Naive thymus-derived CD8-positive, alpha-beta T cell (primary cell): ENCODE results near the gene KIAA0930. TPM values are rescaled to one million over a fixed set of nuclear protein-coding genes. Genes with fewer than 3 reads are reported as not detected.
A peak's percentile ranks its signal among the peaks of the same experiment; 100 is the strongest.

ENCODE experiments used
- ATAC-seq, 2 donors: fragments of 150-1000 bp; cut with Tn5 transposase in 1 of 2; sonication (Bioruptor Pico), chemical (Tn5 transposase) in 1 of 2; 1 replicate in 1 of 2; 2 replicates in 1 of 2; pipeline ENCODE4 v1.10.0; 2021; ENCODE audit warnings: mild to moderate bottlenecking in 2 of 2, moderate library complexity in 2 of 2
- POLR2A ChIA-PET: fragments of 350-600 bp; sonication (Branson Sonifier 250); formaldehyde crosslinking; loops from one replicate; lab custom pipeline; 2021; ENCODE audit warnings: antibody characterized with exemption; lab: Charles Lee
- DNase-seq, 10 donors: peaks; one replicate each; pipeline versions ENCODE4 v3.0.0 to v3.0.0-alpha.2; 2020 to 2022
- H3K27ac Mint-ChIP-seq, 10 donors: one replicate each; pipeline ENCODE4 v1.8.0; 2020 to 2022; ENCODE audit warnings: mild to moderate bottlenecking in 10 of 10, mixed read lengths in 10 of 10, moderate library complexity in 4 of 10, inconsistent platforms in 1 of 10
- H3K27me3 Mint-ChIP-seq, 5 donors: one replicate each; pipeline ENCODE4 v1.8.0; 2021 to 2022; ENCODE audit warnings: mixed read lengths in 5 of 5
- H3K36me3 Mint-ChIP-seq, 3 donors: one replicate each; pipeline ENCODE4 v1.8.0; 2020 to 2022; ENCODE audit warnings: mixed read lengths in 3 of 3, mild to moderate bottlenecking in 2 of 3, inconsistent platforms in 1 of 3
- H3K4me1 Mint-ChIP-seq, 4 donors: one replicate each; pipeline ENCODE4 v1.8.0; 2021 to 2022; ENCODE audit warnings: mixed read lengths in 4 of 4
- H3K4me3 Mint-ChIP-seq, 10 donors: one replicate each; pipeline ENCODE4 v1.8.0; 2020 to 2022; ENCODE audit warnings: mild to moderate bottlenecking in 10 of 10, mixed read lengths in 10 of 10, moderate library complexity in 6 of 10, inconsistent platforms in 1 of 10
- H3K9me3 Mint-ChIP-seq, 9 donors: one replicate each; pipeline ENCODE4 v1.8.0; 2020 to 2022; ENCODE audit warnings: mixed read lengths in 9 of 9, mild to moderate bottlenecking in 3 of 9, inconsistent platforms in 1 of 9, moderate library complexity in 1 of 9
- polyA plus RNA-seq, 3 donors: library from polyadenylated mRNA; unstranded; fragments of 300-500 nt; fragmentation: Illumina TruSeq; gene quantifications; one replicate each; pipeline ENCODE4 v1.2.3, GENCODE V29; 2021
- total RNA-seq, 8 experiments: library from RNA in 2 of 8; stranded (reverse) in 2 of 8; gene quantifications; one replicate each; pipeline ENCODE4 v1.2.3 and lab custom pipeline; 2021 to 2026

The KIAA0930 gene
- total and polyA plus RNA-seq, 5 experiments from 2014 or later: 0.87 to 29.1 (median 2.9) TPM

DNA sequence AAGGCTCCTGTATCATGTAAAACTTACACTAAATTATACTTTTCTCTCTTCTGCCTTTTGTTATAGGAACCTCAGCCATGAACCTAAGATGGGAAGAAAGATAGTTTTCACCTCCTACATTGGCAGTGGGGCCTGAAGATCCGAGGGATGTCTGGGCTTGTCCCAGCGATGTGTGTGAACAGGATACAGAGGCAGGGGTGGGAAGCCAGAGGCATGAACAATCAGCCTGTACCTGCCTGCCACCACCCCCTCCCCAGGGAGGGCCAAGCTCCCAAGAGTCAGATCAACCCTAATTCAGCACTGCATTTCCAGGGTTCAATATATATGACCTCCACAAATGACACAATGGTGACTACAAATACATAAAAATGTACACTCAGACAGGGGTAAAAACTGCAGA, 9.4 kb downstream of the KIAA0930 start:
- DNase-seq: no peak
- peaks cover 15 to 77% (median 49%) of the 10 kb centered on the region in 4 donors for H3K4me1 Mint-ChIP-seq
- no peak for ATAC-seq
- no peaks in the 10 kb centered on the region for H3K27me3 Mint-ChIP-seq
- H3K36me3 Mint-ChIP-seq: peaks cover 0 to 2% (median 0%) of the 10 kb centered on the region in 3 donors
- peak overlapping the region in 1 of 10 donors; percentile 70 for H3K27ac Mint-ChIP-seq
- no peaks in the 10 kb centered on the region for H3K9me3 Mint-ChIP-seq
- POLR2A ChIA-PET: no interaction called here
- no peak overlapping the region for H3K4me3 Mint-ChIP-seq

DNA sequence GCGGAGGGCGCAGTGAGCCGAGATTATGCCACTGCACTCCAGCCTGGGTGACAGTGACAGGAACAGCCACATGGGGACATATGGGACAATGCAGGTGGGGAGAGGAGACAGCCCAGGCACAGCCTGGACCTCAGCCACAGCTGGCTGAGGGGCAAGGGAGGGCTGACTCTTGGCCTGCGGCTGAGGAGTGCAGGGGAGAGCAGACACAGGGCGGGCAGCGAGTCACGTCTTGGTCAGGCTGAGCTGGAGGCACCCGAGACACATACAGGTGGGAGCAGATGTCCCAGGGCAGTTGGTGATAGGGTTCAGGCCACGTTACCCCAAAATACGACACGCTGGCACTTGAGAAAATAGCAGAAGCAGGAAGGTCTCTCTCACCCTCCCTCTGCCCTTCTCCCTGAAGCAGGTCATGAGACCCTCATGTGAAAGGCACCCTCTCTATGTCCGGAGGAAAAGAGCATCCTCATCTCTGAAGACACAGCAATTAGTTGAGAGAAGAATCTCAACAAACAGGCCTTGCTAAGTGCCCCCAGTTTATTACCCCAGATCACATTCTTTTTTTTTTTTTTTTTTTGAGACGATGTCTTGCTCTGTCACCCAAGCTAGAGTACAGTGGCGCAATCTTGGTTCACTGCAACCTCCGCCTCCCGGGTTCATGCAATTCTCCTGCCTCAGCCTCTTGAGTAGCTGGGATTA, 10.5 kb downstream of the KIAA0930 start:
- peaks cover 17 to 74% (median 46%) of the 10 kb centered on the region in 4 donors for H3K4me1 Mint-ChIP-seq
- DNase-seq (no peak), ATAC-seq (no peak)
- no peaks in the 10 kb centered on the region for H3K9me3 Mint-ChIP-seq
- H3K4me3 Mint-ChIP-seq: no peak overlapping the region
- POLR2A ChIA-PET: no interaction called here
- H3K27me3 Mint-ChIP-seq: no peaks in the 10 kb centered on the region
- H3K27ac Mint-ChIP-seq: peak overlapping the region in 2 of 10 donors; percentile 53 to 72
- H3K36me3 Mint-ChIP-seq: peaks cover 0 to 2% (median 0%) of the 10 kb centered on the region in 3 donors

DNA sequence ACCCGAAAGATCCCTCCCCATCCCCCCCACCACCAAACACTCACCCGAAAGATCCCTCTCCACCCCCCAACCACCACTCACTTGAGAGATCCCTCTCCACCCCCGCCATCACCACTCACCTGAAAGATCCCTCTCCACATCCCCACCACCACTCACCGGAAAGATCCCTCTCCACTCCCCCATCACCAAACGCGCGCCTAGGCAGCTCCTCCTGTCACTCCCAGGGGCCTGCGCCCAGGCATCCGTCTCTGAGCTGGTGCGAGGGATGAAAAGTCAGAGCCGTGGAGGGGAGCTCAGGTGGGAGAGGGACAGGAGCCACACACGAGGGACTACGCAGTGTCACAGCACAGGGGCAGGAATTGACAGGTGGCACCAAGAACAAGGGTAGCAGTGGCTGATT, 11.5 kb downstream of the KIAA0930 start:
- ATAC-seq (no peak), DNase-seq (no peak)
- peak overlapping the region in 1 of 10 donors; percentile 81 for H3K27ac Mint-ChIP-seq
- no peaks in the 10 kb centered on the region for H3K27me3 Mint-ChIP-seq
- no peak overlapping the region for H3K4me3 Mint-ChIP-seq
- no peaks in the 10 kb centered on the region for H3K9me3 Mint-ChIP-seq
- peaks cover 19 to 69% (median 46%) of the 10 kb centered on the region in 4 donors for H3K4me1 Mint-ChIP-seq
- POLR2A ChIA-PET: no interaction called here
- H3K36me3 Mint-ChIP-seq: peaks cover 0 to 2% (median 0%) of the 10 kb centered on the region in 3 donors

DNA sequence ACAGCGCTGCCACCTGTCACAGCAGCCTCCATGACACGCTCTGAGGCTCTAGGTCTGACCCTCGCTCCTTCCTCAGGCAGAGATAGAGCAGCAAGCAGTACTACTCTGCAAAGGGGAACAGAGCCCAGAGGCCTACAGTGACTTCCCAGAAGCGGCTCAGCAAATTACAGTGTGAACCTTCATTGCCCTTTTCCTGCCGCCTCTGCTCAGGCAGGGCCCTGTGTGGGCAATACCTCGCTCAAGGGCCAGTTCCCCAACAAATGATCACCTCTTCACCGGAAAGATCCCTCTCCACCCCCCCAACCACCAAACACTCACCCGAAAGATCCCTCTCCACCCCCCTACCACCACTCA, 12.3 kb downstream of the KIAA0930 start:
- DNase-seq (no peak), ATAC-seq (no peak)
- no peaks in the 10 kb centered on the region for H3K27me3 Mint-ChIP-seq
- POLR2A ChIA-PET: no interaction called here
- H3K9me3 Mint-ChIP-seq: no peaks in the 10 kb centered on the region
- H3K36me3 Mint-ChIP-seq: peaks cover 0 to 2% (median 0%) of the 10 kb centered on the region in 3 donors
- peak overlapping the region in 2 of 10 donors; percentile 19 to 52 for H3K27ac Mint-ChIP-seq
- H3K4me3 Mint-ChIP-seq: peak overlapping the region in 1 of 10 donors; percentile 28
- H3K4me1 Mint-ChIP-seq: peaks cover 19 to 67% (median 47%) of the 10 kb centered on the region in 4 donors

DNA sequence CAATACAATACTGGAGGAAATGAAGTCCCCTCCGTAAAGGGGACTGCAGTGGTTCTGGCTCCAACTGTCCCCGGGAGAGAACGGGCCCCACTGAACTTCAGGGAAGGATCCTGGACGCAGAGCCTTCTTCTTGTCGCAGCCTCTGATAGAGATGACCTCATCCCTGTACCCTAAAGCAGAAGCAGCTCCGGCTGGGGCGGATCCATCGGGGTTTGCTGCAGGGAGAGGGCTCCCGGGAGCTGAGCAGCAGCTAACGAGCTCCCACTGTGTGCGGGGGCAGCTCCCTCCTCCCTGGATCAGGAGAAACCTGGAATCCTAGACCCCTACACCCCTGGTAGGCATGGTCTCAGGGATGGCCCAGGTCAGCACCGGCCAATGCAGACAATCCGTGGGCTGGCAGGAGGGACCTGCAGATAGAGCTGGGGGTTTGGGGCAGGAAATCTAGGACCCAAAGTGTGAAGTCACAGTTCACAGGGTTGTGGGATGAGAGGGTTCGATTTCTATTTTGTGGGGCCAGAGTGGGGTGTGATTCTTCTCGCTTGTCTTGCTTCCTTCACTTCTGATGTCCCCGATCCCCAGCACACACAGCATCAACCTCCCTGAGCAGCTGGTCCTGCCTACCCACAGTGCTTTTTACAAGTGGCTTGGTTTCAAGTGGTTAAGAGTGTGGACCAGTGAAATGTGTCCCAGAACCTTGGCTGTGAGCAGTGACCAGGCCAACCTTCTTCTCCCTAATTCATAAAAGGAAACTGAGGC, 12.9 kb downstream of the KIAA0930 start:
- Mint-ChIP-seq H3K9me3 (no peaks in the 10 kb centered on the region), H3K4me3 (peak overlapping the region in 1 of 10 donors; percentile 28), H3K27me3 (no peaks in the 10 kb centered on the region), H3K36me3 (peaks cover 0 to 2% (median 0%) of the 10 kb centered on the region in 3 donors), H3K27ac (peak overlapping the region in 3 of 10 donors; percentile 19 to 77 (median 52)), H3K4me1 (peaks cover 20 to 69% (median 49%) of the 10 kb centered on the region in 4 donors)
- POLR2A ChIA-PET: interaction anchor here (0.7 kb wide), 1 partner anchor 15 kb away, joined by 3 read pairs; no protein-coding TSS in a partner anchor
- DNase-seq (no peak), ATAC-seq (no peak)

DNA sequence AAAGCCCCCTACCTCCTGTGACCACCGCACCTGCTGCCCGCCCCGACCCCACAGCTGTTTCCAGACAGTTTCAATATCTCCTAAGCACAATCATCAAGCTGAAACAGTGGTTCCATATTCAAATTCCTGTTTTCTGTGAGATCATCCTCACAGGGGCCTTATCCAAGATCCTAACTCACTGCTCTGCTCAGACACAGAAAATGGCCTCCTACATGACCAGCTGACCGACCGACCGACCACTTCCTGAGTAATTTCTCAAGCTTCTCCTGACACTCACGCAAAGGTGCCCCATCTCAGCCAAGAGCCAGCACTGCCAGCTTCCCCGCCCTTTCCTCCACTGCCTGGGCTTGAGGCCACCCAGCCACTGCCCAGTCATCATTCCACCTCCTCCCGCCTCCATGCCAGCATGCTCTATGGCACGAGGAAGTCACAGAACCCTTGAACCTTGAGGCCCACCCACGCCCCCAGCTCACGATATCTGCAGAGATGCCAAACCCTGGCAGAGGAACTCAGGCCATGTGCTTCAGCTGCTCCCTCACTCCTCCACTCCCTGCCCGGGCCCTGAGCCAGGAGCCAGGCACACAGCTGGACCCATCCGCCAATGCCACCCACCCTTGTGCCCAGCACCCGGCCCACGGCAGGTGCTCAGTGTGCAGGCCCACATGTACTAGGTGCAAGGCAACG, 14.0 kb downstream of the KIAA0930 start:
- no peak for DNase-seq
- H3K27me3 Mint-ChIP-seq: no peaks in the 10 kb centered on the region
- H3K4me3 Mint-ChIP-seq: peak overlapping the region in 1 of 10 donors; percentile 11
- ATAC-seq: no peak
- no peaks in the 10 kb centered on the region for H3K9me3 Mint-ChIP-seq
- POLR2A ChIA-PET: interaction anchor here (0.6 kb wide), 1 partner anchor 1023 kb away, joined by 3 read pairs; the partner anchor contains the start of gene CDPF1
- H3K27ac Mint-ChIP-seq: peak overlapping the region in 3 of 10 donors; percentile 42 to 62 (median 60)
- peaks cover 19 to 68% (median 49%) of the 10 kb centered on the region in 4 donors for H3K4me1 Mint-ChIP-seq
- no peaks in the 10 kb centered on the region for H3K36me3 Mint-ChIP-seq

DNA sequence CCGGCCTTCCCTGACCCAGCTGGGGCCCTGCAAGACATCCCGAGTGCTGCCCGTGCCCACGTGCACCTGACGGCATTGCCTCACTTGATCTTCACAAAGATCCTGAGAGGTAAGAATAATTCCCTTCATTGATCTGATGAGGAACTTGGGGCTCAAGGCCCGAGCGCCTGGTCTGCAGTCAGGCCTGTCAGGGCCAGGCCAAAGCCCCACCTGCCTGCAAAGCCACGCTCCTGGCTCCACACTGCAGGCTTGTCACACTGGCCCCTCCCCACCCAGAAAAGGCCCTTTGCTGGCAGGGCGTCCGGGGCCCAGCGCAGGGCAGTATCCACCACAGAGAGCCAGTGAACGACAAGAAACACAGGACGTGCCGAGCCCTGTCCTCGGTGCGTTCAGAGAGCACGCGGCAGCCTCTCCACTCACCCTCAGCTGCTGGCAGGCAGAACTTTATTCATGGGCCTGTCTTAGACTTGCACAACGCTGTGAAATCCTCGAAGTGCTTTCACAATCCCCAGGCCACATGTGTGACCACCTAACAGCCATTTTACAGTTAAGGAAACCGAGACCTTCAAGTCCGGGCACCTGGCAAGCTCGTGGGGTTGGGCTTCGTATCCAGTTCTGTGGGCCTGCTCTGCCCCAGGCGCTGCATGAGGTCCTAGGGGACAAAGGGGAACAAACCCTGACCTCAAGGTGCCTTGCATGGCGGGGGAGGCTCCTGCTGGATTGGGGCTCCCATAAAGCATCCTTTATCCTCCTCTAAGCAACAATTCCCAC, 14.8 kb downstream of the KIAA0930 start:
- DNase-seq: no peak
- H3K9me3 Mint-ChIP-seq: no peaks in the 10 kb centered on the region

DNA sequence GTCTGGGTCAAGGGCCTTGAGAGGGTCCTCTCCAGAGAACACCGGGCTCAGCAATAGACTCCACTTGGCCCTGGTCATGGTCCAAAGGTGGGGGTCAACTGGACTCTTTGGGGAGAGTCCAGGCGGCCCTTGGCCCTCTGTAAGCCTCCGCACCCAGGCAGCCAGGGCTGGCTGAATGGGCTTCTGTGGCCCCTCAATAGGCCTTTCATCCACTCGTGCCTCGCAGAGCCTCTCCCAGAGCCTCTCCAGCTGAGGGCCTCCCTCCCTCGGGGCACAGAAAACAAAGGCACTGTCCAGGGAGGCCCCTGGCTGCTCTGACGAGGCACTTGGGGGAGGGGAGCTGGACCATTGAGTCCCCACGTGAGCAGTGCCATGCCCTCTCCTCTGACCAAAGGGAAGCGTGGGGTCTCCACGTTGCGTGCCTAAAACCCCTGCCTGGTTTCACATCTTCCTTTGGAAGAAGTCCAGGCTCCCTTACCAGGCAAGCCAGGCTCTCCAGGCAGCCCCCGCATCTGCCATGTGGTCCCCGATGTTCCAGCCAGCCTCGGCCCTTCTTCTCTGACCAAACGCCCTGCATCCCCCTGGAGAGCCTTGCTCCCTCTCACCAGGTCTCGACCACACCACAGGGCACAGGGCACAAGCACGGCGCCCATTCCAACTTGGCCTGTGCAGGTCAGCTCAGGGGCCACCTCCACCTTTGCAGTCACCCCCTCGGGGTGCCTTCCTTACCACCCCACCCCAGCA, 15.5 kb downstream of the KIAA0930 start:
- H3K27me3 Mint-ChIP-seq: no peaks in the 10 kb centered on the region
- POLR2A ChIA-PET: no interaction called here
- ATAC-seq (no peak), DNase-seq (no peak)
- peaks cover 20 to 68% (median 48%) of the 10 kb centered on the region in 4 donors for H3K4me1 Mint-ChIP-seq
- no peak overlapping the region for H3K4me3 Mint-ChIP-seq
- peak overlapping the region in 1 of 10 donors; percentile 60 for H3K27ac Mint-ChIP-seq
- no peaks in the 10 kb centered on the region for H3K9me3 Mint-ChIP-seq
- no peaks in the 10 kb centered on the region for H3K36me3 Mint-ChIP-seq

More for the DNA sequence above, 14.8 kb downstream of the KIAA0930 start:
- H3K27ac Mint-ChIP-seq: peak overlapping the region in 3 of 10 donors; percentile 42 to 75 (median 60)
- peaks cover 19 to 68% (median 47%) of the 10 kb centered on the region in 4 donors for H3K4me1 Mint-ChIP-seq
- POLR2A ChIA-PET: no interaction called here
- no peak for ATAC-seq
- H3K27me3 Mint-ChIP-seq: no peaks in the 10 kb centered on the region
- H3K4me3 Mint-ChIP-seq: no peak overlapping the region
- no peaks in the 10 kb centered on the region for H3K36me3 Mint-ChIP-seq

DNA sequence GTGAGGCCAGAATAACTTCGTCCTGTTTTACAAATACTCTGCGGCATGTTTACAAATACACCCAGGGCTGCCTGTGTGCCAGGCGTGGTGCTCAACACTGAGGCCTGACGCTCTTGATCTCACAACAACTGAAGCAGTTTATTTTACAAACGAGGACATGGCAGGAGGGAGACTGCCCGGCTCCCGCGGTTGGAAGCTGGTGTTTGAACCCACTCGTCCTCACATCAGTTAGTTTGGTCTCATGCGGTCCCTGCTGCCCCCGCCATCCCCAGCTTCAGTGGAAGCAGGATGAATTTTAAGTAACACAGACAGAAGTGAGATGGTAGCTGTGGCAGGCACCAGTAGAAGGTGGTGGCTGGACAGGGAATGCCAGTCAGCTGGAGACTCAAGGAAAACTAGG, 16.4 kb downstream of the KIAA0930 start:
- H3K4me3 Mint-ChIP-seq: peak overlapping the region in 1 of 10 donors; percentile 42
- no peaks in the 10 kb centered on the region for H3K27me3 Mint-ChIP-seq
- DNase-seq (no peak), ATAC-seq (no peak)
- no peaks in the 10 kb centered on the region for H3K36me3 Mint-ChIP-seq
- peak overlapping the region in 1 of 10 donors; percentile 27 for H3K27ac Mint-ChIP-seq
- POLR2A ChIA-PET: no interaction called here
- H3K9me3 Mint-ChIP-seq: no peaks in the 10 kb centered on the region
- H3K4me1 Mint-ChIP-seq: peaks cover 18 to 63% (median 46%) of the 10 kb centered on the region in 4 donors

DNA sequence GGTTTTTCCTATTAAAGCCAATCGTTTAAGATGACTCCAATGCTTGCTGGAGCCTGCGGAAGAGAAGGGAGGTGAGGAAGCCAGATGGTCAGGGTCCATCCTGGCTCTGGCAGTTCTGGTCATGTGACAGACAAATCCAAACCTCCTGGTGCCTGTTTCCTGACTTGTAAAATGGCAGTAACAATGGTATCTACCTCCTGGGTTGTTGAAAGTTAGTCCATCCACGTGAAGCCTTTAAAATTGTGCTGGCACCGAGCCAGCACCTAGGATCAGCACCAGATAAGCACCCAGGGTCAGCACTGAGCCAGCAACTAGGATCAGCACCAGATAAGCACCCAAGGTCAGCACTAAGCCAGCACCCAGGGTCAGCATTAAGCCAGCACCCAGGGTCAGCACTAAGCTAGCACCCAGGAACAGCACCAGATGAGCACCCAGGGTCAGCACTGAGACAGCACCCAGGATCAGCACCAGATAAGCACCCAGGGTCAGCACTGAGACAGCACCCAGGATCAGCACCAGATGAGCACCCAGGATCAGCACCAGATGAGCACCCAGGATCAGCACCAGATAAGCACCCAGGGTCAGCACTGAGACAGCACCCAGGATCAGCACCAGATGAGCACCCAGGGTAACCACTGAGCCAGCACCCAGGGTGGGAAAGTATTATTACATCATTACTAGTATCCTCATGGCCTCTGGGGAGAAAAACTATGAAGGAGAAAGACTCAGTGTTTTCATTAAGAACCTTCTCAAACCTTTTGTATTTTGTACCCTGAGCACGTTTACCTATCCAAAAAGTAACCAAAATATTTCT, 17.2 kb downstream of the KIAA0930 start:
- ATAC-seq (no peak), DNase-seq (no peak)
- POLR2A ChIA-PET: no interaction called here
- H3K27ac Mint-ChIP-seq: peak overlapping the region in 3 of 10 donors; percentile 7 to 46 (median 20)
- no peaks in the 10 kb centered on the region for H3K9me3 Mint-ChIP-seq
- H3K27me3 Mint-ChIP-seq: no peaks in the 10 kb centered on the region
- no peak overlapping the region for H3K4me3 Mint-ChIP-seq
- peaks cover 20 to 69% (median 49%) of the 10 kb centered on the region in 4 donors for H3K4me1 Mint-ChIP-seq
- no peaks in the 10 kb centered on the region for H3K36me3 Mint-ChIP-seq

DNA sequence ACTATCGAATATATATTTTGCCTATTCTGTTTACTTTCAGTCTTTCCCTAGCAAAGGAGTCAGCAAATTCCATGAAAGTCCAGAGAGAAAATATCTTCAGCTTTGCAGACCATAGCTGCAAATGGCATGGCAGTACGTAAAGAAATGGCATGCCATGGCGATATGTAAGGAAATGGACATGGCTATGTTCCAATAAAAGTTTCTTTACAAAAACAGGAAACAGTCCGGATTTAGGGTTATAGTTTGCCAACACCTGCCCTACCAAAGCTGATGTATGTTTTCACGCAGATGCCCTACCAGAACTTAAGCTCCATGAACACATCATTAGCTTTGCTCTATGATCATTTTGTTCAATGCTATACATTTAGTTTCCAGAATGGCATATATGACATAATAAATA, 19.5 kb downstream of the KIAA0930 start:
- Mint-ChIP-seq H3K9me3 (no peaks in the 10 kb centered on the region), H3K4me3 (no peak overlapping the region), H3K27ac (peak overlapping the region in 2 of 10 donors; percentile 11 to 13), H3K4me1 (peaks cover 14 to 54% (median 36%) of the 10 kb centered on the region in 4 donors), H3K36me3 (no peaks in the 10 kb centered on the region), H3K27me3 (no peaks in the 10 kb centered on the region)
- DNase-seq: no peak
- POLR2A ChIA-PET: interaction anchor here (0.6 kb wide), 1 partner anchor 1544 kb away, joined by 3 read pairs; no protein-coding TSS in a partner anchor
- no peak for ATAC-seq
